Stimulated activated naive CD8-positive, alpha-beta T cell treated with anti-CD3 and anti-CD28 coated beads, Interleukin-15, Interleukin-2, amounts not matched to agents 100 U/mL and 50 U/mL, for 24 hours (primary cell): ENCODE results near the gene EMP3.

Source experiments
- ATAC-seq: fragments of 150-1000 bp; cut with Tn5 transposase; one replicate; pipeline ENCODE4 v1.10.0; 2021
- DNase-seq: peaks from one replicate; pipeline ENCODE4 v3.0.0; 2021

The EMP3 gene

DNA sequence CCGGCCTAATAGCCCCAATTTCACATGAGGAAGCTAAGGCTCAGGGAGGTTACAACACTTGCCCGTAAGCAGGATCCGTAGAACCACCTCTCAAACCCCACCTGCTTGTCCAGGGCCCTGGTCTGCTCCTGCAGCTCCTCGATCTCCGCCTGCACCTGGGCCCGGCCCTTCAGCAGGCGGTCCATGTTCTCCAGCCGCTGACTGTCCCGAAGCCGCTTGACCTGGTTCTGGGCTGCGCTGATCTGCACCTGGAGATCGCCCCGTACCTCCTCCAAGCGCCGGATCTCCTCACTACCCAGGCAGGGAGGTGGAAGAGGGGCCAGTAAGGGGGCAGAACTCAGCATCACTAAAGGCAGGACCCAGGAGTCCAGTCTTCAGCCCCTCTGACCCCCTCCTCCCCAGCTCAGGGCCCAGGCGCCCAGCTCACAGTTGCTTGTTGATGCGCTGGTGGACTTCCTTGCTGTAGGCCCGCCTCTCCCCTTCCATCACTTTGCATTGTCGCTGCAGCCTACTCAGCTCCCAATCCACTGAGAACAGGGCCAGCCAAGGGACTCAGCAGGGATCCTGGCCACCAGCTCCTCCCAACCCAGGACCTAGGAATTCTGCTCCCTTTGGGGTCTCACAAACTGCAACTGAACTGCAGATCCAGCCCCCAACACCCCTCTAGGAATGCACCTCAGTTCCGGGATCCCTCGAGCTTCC lies 6.9 kb upstream of the EMP3 start:
- DNase-seq (no peak), ATAC-seq (no peak)

DNA sequence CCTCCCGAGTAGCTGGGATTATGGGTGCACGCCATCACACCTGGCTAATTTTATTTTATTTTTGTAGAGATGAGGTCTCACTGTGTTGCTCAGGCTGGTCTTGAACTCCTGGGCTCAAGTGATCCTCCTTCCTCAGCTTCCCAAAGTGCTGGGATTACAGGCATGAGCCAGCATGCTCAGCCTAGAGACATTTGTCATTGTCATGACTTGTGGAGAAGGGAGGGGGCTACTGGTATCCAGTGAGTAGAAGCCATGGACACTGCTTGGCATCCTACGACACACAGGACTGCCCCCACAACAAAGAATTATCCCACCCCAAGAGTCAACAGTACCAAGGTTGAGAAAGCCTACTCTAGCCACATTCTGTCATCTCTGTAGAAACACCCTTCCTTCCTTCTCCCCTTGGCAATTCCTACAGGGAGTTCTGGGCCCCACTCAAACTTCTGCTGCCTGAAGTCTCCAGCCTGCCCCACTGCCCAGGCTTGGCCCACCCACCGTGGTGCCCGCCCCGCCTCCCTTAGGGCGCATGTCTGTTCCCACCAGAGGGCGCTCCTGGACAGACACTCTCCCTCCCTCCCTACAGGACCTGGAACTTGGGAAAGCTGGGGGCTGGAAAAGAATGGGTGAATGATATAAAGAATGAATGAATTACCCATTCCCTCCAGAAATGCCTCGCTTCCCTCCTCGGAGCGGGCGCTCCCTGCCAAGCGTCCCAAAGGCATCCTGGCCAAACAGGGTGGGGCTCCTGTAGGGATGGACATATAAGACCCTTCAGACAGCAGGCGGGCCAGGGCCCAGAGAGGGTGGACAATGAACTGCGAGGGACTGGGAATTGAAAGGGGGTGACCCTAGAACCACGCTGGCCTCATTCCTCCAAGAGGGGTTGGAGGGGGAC lies 5.5 kb upstream of the EMP3 start:
- DNase-seq (peak; percentile 91), ATAC-seq (peak; percentile 17)

DNA sequence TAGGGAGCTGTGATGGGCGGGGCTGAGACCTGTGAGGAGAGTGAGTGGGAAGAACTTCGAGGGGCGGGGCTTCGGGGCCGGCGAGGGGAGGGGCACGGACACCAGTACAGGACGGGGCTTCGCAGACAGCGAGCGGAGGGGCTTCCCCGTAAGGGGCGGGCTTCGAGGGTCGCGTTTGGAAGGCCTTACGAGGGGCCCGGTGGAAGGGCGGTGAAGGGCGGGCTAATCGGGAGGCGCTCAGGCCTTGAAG lies 4.1 kb upstream of the EMP3 start:
- ATAC-seq, result peak; percentile 66
- peak; percentile 98 for DNase-seq

DNA sequence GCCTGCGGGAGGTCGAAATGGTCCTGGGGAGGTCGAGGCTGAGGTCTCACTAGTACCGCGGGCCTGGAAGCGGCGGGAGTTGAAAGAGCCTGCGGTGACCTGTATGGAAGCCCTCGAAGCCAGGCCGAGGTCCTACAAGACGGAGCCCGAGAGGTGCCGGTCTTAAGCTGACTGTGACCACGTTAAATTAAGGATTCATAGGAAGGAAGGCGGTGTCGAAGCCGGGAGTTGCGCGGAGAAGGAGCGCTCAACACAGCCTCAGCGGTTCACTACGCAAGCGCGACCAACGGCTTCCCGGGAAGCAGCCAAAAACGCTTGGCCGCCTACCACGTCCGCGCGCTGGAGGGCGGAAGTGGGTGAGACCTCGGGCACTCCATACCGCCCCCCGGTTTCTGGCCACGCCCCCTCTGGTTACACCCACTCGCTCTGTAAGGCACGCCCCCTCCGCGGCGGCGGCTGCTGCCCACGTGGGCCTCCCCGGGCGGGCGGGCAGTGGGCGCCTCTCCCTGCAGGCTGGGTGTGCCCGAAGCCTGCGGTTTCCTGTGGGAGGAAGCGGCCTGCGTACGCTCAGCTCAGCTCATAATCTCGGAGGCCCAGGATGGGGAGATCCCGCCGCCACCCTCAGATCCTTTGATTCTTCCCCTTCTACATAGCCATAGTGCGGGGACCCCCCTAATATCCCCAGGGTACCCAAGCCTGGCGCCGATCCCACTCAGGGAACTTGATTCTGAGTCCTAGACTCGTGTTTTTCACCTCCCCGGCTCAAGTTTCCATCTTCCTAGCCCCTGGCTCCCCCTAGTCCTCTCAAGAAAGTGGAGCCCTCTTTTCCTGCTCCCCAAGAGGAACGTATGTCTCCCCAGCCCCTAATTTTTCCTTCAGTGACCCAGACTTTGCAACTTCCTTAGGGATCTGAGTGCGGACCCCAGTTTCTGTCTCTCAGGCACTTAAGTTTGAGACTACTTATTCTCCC lies 3.4 kb upstream of the EMP3 start:
- ATAC-seq, result peak; percentile 70
- peak; percentile 99 for DNase-seq

DNA sequence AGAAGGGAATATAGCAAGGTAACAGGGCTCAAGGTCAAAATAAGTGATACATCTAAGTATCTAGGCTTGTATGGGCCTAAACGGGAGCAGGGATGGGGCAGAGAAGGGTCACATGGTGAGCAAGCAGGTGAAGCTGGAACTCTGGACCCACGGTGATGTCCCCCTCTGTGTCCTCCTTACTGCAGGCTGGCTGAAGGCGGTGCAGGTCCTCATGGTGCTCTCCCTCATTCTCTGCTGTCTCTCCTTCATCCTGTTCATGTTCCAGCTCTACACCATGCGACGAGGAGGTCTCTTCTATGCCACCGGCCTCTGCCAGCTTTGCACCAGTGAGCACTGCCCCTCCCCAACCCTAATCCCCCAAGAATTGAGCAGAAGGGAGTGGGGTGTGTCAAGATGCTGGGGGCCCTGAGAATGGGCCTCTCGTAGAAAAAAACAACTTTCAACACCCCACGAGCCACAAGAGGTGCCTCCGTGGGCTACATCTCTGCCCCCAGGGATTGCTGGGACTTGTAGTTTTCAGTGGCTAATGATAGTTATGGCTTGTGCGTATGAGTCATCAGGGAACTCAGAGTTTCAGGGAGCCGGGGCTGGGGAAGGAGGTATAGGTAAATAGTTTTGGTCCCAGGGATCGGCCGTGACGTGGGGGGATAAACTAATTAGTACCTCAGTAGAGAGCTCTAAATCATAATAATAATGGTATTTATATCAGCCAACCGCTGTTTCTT lies 4.0 kb downstream of the EMP3 start:
- DNase-seq, result peak; percentile 59
- no peak for ATAC-seq

DNA sequence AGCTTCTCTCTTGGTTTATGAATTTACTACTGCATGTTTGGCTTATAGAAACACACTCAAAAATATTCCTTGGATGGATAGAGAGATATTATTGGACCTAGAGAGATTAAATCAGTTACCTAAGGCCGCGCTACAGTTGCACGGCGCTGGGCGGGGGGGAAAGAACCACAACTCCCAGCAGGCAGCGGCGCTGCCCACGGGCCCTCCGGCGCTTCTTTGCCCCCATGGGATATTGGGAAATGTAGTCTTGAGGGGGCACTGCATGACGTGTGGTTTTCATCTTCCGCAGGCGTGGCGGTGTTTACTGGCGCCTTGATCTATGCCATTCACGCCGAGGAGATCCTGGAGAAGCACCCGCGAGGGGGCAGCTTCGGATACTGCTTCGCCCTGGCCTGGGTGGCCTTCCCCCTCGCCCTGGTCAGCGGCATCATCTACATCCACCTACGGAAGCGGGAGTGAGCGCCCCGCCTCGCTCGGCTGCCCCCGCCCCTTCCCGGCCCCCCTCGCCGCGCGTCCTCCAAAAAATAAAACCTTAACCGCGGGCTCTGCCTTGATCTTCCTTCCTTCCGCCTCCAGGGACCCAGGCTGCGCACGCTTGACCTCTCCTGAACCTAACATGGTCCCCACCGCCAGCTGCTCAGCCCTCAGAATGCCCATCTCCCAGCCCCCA lies 4.8 kb downstream of the EMP3 start:
- DNase-seq, result peak; percentile 82
- peak; percentile 44 for ATAC-seq

DNA sequence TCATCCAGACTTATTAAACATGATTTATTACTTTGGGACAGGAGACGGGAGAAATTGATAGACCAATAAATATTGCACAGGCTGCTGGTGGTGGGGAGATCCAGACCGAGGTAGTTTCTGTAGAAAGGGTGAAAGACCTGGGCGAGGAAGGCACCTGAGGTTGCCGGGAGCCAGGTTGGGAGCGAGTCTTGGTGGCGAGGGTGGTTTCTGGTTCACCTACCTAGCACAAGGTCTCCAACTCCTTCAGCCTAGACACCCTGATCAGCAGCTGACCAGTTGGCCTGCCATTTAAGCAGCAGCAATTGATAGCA lies 7.0 kb downstream of the EMP3 start:
- ATAC-seq, result no peak
- no peak for DNase-seq

DNA sequence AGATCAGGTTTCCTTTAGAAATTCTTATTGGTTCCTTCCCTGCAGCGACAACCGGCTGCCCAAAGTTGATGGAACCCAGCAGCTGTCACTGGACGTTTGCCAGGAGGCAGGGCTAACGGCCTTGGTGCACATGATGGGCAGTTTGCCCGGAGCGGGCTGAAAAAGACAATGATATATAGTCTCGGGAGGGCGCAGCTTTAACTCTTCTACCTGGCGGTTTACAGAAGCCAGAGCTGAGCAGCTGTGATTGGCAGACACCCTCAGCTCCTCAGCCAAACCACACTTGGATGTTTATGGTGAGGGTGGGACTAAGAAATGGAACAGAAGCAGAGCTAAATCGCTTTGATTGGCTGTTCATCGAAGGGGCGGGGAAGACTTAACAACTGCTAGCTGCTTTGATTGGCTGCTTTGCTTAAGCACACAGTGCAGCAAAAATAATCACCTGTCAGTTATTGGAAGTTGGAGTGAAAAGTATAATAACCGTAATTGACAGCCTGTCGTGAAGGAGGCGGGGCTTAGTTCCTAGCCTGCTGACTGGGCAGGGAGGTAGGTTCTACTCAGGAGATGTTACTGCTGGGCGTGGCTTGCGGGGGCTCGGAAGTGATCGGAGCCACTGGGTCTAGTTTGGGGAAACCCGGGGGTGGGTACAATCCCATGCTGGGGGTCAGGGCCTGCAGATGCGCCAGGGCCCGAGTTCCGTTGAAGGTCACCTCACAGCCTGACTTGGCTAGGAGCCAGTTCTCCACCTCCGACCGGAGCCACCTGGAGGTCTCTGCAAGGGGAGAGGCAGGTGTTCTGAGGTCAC lies 7.5 kb downstream of the EMP3 start:
- DNase-seq (peak; percentile 88), ATAC-seq (peak; percentile 67)

DNA sequence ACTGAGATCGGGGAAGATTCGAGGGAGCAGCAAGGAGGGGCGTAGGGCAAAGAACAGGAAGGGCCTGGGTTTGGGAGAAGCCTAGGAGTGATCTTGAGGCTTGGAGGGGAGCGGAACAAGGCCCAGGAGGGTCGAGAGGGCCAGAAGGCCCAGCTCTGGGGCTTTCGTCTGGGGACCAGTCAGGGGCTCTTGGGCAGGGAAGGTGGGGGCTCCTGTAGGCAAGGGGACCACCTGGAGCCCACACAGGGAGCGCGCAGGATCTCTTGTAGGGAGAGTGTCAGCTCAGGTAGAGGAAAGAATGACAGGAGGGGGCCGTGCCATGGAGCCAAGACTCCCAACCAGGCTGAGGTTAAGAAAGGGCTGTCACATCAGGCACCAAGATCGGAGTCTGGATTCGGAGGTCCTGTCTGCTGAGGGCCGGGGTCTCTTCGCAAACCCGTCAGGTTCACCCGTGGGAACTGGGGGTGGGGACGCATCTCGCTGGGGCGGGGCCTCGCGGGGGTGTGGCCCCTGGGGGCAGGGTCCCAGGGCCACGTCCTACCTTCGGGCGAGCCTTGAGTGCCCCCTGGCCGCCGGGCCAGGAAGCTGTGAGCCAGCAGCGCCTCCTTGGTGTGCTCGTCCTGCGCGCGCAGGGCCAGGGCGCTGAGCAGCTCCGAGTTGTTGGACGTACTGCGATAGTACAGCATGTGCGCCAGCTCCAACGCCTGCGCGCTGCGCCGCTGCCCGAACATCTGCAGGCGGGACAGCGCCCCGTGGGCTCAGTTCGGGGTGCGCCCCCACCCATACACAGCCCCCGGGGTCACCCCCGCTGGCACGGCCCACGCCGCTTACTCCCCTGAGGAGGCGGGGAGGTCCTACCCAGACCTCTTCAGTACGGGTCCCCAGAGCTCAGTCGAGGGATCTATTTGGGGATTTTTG lies 8.4 kb downstream of the EMP3 start:
- ATAC-seq, result peak; percentile 84

DNA sequence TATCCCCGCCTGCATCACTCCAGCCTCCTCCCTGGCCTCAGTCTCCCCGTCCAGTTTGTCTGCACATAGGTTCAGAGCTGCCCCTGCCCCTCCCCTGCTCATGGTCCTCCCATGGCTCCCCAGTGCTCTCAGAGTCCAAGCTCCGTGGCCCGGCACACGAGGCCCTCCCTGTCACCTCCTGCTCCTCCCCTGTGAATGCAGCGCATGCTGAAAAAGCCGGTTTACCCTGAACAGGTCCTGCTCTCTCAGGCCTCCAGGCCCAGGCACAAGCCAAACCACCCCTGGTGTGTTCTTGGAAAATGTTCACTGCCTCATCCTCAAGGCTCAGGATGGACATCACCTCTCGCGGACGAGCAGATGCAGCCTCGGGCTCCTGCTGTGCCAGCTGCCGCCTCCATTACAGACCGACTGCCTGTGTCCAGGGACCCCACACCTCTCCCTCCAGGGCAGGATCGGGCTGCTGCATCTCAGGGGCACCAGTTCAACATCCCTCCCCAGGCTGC lies 13.0 kb downstream of the EMP3 start:
- ATAC-seq, result no peak
- no peak for DNase-seq

More for the DNA sequence above, 8.4 kb downstream of the EMP3 start:
- peak; percentile 96 for DNase-seq

DNA sequence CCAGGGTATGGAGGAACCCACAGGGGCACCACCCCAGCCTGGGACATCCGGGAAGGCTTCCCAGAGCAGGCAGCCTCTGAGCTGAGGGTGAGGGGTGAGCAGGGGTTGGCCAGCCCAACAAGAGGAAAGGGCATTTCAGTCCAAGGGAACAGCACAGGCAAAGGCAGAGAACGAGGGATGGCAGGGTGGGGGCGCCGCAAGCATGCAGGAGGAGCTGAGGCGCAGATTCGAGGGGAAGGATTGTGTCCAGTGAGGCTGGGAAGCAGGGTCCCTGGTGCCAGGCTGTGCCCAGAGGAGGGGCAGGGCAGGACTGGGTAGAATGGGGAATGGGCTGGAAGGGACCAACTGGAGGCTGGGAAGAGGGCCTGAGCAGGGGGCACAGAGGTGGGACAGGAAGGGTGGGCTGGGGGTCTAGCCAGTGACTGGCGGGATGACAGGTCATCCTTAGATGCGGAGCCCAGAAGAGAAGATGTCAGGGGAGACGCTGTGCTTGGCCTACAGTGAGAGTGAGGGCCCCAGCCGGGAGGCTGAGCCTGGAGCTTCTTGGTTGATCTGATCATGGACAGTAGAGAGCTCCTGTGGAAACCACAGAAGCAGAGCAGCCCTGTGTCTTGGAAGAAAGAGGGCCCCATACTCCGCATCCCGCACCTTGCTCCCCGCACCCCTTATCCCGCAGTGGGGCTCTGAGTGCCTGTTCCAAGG lies 13.6 kb downstream of the EMP3 start:
- ATAC-seq (no peak), DNase-seq (no peak)

DNA sequence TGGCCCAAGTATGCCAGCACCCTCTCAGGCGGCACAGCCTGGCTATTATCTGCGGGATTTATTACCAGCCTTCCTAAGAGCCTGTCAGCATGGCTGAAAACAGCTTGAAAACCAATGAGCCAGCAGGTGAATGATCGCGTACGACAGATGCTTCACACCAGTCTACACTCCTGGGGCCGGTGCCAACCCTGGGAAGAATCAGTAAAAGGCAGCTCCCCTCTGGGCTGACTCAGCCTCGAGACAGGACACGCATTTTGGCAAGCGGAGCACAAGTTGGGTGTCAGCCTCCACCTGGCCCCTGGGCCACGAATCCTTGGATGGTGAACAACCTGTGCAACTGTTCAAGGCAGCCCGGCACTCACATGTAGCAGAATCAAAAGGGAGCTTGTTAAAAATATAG lies 15.6 kb downstream of the EMP3 start:
- ATAC-seq, result no peak

DNA sequence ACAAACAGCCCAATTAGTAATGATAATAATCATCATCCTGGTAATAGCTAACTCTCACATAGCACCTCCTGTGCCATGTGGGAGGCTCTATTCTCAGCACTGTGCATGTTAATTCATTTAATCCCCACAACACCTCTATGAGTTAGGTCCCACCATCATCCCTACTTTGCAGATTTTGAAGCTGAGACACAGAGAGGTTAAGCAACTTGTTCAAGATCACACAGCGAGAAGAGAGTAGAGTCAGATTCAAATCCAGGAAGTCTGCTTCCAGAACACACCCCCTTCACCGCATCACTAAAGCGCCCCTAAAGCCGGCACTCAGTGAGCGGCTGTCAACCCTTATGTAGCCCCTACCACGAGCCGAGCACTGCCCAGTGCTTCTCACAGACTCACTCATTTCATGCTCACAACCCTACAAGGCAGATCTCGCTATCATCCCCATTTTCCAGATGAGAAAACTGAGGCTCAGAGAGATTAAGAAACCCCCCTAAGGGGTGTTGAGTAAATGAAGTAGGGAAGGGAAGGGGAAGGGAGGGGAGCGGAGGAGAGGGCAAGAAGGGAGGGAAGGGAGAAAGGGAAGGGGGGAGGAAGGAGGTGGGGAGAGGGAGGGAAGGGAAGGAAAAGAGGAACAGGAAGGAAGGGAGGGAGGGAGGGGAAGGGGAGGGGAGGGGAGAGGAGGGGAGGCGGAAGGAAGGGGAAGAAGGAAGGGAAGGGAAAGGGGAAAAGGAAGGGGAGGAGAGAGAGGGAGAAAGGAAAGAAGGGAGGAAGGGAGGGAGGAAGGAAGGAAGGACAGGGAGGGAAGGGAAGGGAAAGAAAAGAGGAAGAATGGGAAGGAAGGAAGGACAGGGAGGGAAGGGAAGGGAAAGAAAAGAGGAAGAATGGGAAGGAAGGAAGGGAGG lies 16.4 kb downstream of the EMP3 start:
- no peak for ATAC-seq
- no peak for DNase-seq

More for the DNA sequence above, 15.6 kb downstream of the EMP3 start:
- DNase-seq, result no peak

DNA sequence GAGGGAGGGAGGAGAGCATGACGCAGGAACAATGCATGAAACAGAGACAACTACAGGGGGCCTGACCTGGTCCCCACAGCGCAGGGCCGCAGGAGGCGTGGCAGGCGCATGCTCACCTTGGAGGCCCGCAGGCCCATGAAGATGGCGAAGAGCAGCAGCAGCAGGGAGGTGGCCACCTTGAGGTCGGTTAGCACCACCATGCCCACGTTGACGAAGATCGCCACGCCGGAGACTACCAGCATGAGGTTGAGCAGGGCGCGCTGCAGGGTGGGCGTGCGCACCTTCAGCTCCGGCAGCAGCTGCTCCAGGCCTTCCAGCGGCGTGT lies 17.0 kb downstream of the EMP3 start:
- ATAC-seq, result no peak

DNA sequence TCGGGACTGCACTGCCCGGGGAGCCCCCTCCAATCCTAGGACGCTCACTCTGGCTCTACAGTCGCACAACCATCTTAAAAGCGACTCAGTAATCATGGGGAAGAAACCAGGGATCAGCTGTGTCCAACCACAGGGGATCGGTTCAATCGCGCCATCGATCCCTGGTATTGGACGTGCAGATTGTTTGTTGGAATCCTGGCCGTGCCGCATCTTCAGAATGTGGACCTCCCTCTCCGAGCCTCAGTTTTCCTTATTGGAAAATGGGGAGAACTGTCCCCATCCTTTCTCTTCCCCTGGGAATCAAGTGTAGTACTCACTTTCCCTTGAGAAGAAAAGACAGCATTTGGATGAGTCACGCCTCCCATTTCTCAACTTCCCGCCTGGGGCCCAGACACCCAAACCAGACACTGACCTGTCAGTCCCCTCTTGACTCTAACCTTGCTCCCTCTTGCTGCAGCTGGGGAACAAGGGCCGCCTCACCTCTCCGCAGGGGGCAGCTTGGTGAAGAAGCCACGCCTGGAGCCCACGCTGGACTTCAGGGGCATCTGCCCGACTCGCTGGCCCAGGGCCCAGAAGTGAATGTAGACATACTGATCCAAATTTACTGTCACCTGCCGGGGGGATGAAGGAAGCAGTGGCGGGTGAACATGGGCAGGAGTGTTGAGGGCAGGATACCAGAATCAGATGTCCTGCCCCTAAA lies 17.6 kb downstream of the EMP3 start:
- ATAC-seq, result no peak

More for the DNA sequence above, 17.0 kb downstream of the EMP3 start:
- DNase-seq, result no peak

DNA sequence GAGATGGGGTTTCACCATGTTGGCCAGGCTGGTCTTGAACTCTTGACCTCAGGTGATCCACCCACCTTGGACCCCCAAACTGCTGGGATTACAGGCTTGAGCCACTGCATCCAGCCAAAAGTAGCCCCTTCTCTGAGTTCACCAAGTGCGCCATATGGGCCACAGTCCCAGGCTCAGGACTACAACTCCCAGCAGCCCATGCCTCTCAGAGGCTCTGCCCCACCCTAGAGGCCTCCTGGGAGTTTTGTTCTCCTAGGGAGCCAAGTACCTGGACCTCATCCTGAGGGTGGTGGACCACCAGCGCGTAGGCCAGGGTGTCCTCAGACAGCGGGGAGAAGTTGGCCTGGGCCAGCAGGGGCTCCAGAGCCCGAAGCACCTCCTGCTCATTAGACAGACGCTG lies 19.5 kb downstream of the EMP3 start:
- no peak for DNase-seq
- no peak for ATAC-seq

More for the DNA sequence above, 17.6 kb downstream of the EMP3 start:
- no peak for DNase-seq

DNA sequence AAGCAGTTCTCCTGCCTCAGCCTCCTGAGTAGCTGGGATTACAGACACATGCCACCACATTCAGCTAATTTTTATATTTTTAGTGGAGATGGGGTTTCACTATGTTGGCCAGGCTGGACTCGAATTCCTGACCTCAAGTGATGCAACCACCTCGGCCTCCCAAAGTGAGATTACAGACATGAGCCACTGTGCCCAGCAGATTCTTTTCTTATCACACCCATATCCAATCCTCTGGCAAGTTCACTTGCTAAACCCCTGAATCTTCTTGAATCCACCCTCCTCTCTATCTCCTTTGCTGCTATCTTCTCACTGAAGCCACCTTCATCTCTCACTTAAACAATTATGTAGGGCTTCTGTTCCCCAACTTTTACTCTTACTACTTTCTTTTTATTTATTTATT lies 20.8 kb downstream of the EMP3 start:
- DNase-seq (no peak), ATAC-seq (no peak)
